HepG2 (cell line): ENCODE data around the gene SNN. TPM values are rescaled to one million over a fixed set of nuclear protein-coding genes. Genes with fewer than 3 reads are reported as not detected.

Source experiments
- BHLHE40 ChIP-seq: IDR thresholded peaks from 2 replicates; pipeline ENCODE4 v1.6.1; 2011; ENCODE audit warnings: low read length, improper control_type of control experiment
- EP300 ChIP-seq, 3 experiments: sonication (generic) in 1 of 3; formaldehyde crosslinking in 1 of 3; IDR thresholded peaks; 2 replicates each; pipeline versions ENCODE4 v1.5.1 to v1.6.1; 2011 to 2020; ENCODE audit warnings: low read depth in 2 of 3, low read length in 2 of 3, borderline replicate concordance in 1 of 3, improper control_type of control experiment in 1 of 3, mild to moderate bottlenecking in 1 of 3, missing genetic modification reagents in 1 of 3, moderate library complexity in 1 of 3
- KLF16 ChIP-seq, 2 experiments: sonication (generic) in 1 of 2; formaldehyde crosslinking in 1 of 2; IDR thresholded peaks; 2 replicates each; pipeline versions ENCODE4 v1.6.1 to v1.8.0; 2016 to 2023; ENCODE audit warnings: missing genetic modification reagents in 2 of 2, missing compliant biosample characterization in 1 of 2
- NRL ChIP-seq: sonication (generic); formaldehyde crosslinking; IDR thresholded peaks from 2 replicates; pipeline ENCODE4 v1.5.0; 2020; ENCODE audit warnings: missing genetic modification reagents, mild to moderate bottlenecking, moderate library complexity, borderline replicate concordance
- SYNCRIP ChIP-seq: fragments of 200-400 bp; formaldehyde crosslinking; IDR thresholded peaks from 2 replicates; pipeline ENCODE4 v1.6.1; 2018; ENCODE audit warnings: mild to moderate bottlenecking, low read depth, low read length; ENCODE audit not compliant: insufficient read depth
- TBL1XR1 ChIP-seq: fragments of 150-350 bp; IDR thresholded peaks from 2 replicates; pipeline ENCODE4 v1.6.1; 2014; ENCODE audit warnings: borderline replicate concordance, low read length; ENCODE audit not compliant: partially characterized antibody
- ZNF136 ChIP-seq: sonication (generic); formaldehyde crosslinking; IDR thresholded peaks from 2 replicates; pipeline ENCODE4 v1.8.1; 2022; ENCODE audit warnings: low read depth, mild to moderate bottlenecking, moderate library complexity, missing genetic modification reagents
- ZNF672 ChIP-seq: sonication (generic); formaldehyde crosslinking; IDR thresholded peaks from 2 replicates; pipeline ENCODE4 v1.8.1; 2022; ENCODE audit warnings: missing genetic modification reagents
- polyA plus RNA-seq, 8 experiments: library from polyadenylated mRNA; depleted of rRNA in 3 of 8; stranded (reverse) in 7 of 8; unstranded in 1 of 8; fragments of >200 nt; fragmentation: Illumina TruSeq in 4 of 8; extraction: Trizol in 4 of 8; gene quantifications; 2 replicates each; pipeline versions ENCODE4 v1.2.1 to v1.2.3, GENCODE V29; 2011 to 2016; ENCODE audit warnings: low read depth in 4 of 8, missing spikeins in 1 of 8, mixed read lengths in 1 of 8; ENCODE audit not compliant: insufficient read depth in 1 of 8
- total RNA-seq, 5 experiments: library from RNA; depleted of rRNA; stranded (reverse); fragments of >200 nt; fragmentation: Illumina TruSeq; extraction: Trizol; gene quantifications; 2 replicates each; pipeline ENCODE4 v1.2.3, GENCODE V29; 2016; ENCODE audit warnings: low read depth in 1 of 5
- TF ChIP-seq, protein P1 (sequence below): sonication (generic); formaldehyde crosslinking; IDR thresholded peaks from 2 replicates; pipeline ENCODE4 v1.8.0; 2022; ENCODE audit warnings: missing genetic modification reagents, mild to moderate bottlenecking, borderline replicate concordance
- TF ChIP-seq, protein P2 (sequence below): sonication (generic); formaldehyde crosslinking; IDR thresholded peaks from 2 replicates; pipeline ENCODE4 v1.9.0; 2021; ENCODE audit warnings: missing genetic modification reagents, borderline replicate concordance
- TF ChIP-seq, protein P3 (sequence below): sonication (generic); formaldehyde crosslinking; IDR thresholded peaks from 2 replicates; pipeline ENCODE4 v1.5.0; 2020; ENCODE audit warnings: mild to moderate bottlenecking, missing genetic modification reagents

SNN gene
- total and polyA plus RNA-seq, 2 of the 13 experiments (the other 11 are each of a cell fraction or from before 2014, with no cell fraction given), result 5.2 to 8.4 TPM

DNA sequence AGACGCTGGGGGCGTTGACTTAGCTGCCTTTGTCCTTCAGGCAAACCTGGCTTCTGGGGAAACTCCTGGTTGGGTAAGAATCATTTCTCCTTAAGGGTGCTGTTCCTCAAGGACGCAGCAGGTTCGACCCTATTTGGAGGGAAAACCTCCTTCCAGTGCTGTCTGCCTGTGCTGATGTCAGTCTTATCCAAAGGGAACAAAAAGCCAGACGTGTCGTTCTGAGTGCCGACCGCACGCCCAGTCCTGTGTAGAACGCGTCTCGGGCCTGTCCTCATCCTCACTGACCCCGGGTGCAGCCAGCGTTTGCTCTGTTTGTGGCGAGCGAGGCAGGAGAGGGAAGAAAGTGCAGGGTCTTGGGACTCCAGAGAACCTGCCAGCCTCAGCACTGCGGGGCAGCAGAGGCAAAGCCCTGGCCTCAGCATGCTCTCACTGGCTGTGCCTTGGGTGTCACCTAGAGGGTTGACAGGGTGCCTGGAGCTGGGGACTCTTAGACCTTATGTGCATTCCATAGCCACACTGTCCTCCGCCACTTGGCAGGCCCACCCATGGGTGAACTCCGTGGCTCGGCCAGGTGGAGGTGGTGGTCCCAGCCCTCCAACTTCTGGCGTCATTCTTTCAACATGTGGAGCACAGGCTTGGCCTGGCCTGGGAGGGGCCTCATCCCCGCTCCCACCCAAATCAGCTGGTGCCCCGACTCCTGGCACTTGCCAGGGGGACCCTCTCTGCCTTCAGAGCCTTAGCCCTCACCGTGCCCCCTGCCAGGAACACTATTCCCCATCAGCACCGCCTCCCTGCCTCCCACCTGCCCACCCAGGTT lies 6.0 kb downstream of the SNN start (continued):
- no peak for TF ChIP-seq EP300 (IDR thresholded peaks at IDR 0.05; ENCODE audit: low read depth in 2 of 2, low read length in 2 of 2)
- no peak for TF ChIP-seq EP300 (CRISPR knock-in tag; IDR thresholded peaks at IDR 0.05; ENCODE audit: borderline replicate concordance)
- TF ChIP-seq, protein P1, sequence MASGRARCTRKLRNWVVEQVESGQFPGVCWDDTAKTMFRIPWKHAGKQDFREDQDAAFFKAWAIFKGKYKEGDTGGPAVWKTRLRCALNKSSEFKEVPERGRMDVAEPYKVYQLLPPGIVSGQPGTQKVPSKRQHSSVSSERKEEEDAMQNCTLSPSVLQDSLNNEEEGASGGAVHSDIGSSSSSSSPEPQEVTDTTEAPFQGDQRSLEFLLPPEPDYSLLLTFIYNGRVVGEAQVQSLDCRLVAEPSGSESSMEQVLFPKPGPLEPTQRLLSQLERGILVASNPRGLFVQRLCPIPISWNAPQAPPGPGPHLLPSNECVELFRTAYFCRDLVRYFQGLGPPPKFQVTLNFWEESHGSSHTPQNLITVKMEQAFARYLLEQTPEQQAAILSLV, result no peak
- TF ChIP-seq, protein P2, sequence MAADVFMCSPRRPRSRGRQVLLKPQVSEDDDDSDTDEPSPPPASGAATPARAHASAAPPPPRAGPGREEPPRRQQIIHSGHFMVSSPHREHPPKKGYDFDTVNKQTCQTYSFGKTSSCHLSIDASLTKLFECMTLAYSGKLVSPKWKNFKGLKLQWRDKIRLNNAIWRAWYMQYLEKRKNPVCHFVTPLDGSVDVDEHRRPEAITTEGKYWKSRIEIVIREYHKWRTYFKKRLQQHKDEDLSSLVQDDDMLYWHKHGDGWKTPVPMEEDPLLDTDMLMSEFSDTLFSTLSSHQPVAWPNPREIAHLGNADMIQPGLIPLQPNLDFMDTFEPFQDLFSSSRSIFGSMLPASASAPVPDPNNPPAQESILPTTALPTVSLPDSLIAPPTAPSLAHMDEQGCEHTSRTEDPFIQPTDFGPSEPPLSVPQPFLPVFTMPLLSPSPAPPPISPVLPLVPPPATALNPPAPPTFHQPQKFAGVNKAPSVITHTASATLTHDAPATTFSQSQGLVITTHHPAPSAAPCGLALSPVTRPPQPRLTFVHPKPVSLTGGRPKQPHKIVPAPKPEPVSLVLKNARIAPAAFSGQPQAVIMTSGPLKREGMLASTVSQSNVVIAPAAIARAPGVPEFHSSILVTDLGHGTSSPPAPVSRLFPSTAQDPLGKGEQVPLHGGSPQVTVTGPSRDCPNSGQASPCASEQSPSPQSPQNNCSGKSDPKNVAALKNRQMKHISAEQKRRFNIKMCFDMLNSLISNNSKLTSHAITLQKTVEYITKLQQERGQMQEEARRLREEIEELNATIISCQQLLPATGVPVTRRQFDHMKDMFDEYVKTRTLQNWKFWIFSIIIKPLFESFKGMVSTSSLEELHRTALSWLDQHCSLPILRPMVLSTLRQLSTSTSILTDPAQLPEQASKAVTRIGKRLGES, result no peak
- TF ChIP-seq ZNF136 (CRISPR knock-in tag), result no peak
- TF ChIP-seq ZNF672 (CRISPR knock-in tag), result no peak
- no peak for TF ChIP-seq SYNCRIP
- TF ChIP-seq, protein P3, sequence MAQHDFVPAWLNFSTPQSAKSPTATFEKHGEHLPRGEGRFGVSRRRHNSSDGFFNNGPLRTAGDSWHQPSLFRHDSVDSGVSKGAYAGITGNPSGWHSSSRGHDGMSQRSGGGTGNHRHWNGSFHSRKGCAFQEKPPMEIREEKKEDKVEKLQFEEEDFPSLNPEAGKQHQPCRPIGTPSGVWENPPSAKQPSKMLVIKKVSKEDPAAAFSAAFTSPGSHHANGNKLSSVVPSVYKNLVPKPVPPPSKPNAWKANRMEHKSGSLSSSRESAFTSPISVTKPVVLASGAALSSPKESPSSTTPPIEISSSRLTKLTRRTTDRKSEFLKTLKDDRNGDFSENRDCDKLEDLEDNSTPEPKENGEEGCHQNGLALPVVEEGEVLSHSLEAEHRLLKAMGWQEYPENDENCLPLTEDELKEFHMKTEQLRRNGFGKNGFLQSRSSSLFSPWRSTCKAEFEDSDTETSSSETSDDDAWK (CRISPR knock-in tag), result no peak
- 0 out of 4 replicates have a peak, but pooled peaks of 1 of the 2 experiments have one; percentile 39 for TF ChIP-seq KLF16 (CRISPR knock-in tag; IDR thresholded peaks at IDR 0.05)
- 0 out of 2 replicates have a peak, but pooled peaks have one; percentile 20 for TF ChIP-seq NRL (CRISPR knock-in tag)
- TF ChIP-seq TBL1XR1, result no peak
- TF ChIP-seq BHLHE40, result no peak
